ENCODE data around the gene SRRM3.

DNA sequence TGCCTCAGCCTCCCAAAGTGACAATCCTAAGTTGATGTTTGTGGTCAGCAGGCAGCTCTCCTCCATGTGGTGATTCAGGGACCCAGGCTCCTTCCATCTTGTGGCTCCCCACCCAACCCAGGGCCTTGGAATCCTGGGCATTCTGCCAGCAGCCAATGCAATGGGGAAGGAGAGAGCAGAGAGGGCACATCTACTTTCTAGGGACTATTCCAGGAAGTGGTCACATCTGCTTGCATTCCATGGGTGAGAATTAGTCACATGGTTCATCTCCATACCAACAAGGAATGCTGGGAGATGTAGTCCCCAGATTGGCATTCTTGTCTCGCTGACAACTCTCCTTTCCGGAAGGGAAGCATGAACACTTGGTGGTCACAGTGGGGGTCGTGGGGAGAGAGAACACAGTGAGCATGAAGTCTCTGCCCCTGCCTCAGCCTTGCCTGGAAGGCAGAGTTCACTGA lies 9.9 kb upstream of the SRRM3 start:
- TF ChIP-seq CTCF (IDR thresholded peaks at IDR 0.05) (no peak), POLR2A (IDR thresholded peaks at IDR 0.05) (no peak), EP300 (IDR thresholded peaks at IDR 0.05) (no peak)

All from tibial nerve (tissue), 4 donors.